ENCODE results near the gene PLG. TPM values are rescaled to one million over a fixed set of nuclear protein-coding genes. Genes with fewer than 3 reads are reported as not detected.
"Not testable (repeated sequence)": the region's sequence is repeated elsewhere in the genome, so short reads cannot be mapped to it uniquely, and the experiment has no call there.

Gene PLG
- total RNA-seq, 1 donor from 2014 or later = not detected

GRCh38 chr6:160679402-160679769 lies 22.7 kb upstream of the PLG start:
- no peak for DNase-seq (ENCODE audit: extremely low spot score in 2 of 2)
- TF ChIP-seq CTCF (IDR thresholded peaks at IDR 0.05) (no peak), POLR2A (IDR thresholded peaks at IDR 0.05) (no peak), POLR2AphosphoS5 (IDR thresholded peaks at IDR 0.05; ENCODE audit: insufficient read depth in 1 of 2, low read depth in 1 of 2) (no peak)
- intact Hi-C loops (cut with DNase I) = no loop called here
- peaks cover 7% of the 10 kb centered on the region for H3K4me1 ChIP-seq
- no peaks in the 10 kb centered on the region for H3K9me3 ChIP-seq
- H3K27me3 ChIP-seq = no peaks in the 10 kb centered on the region
- H3K27ac ChIP-seq = no peak overlapping the region
- H3K36me3 ChIP-seq = no peaks in the 10 kb centered on the region
- no peak overlapping the region for H3K4me3 ChIP-seq

GRCh38 chr6:160685101-160685761 lies 16.8 kb upstream of the PLG start:
- H3K9me3 ChIP-seq; H3K27me3 ChIP-seq; H3K36me3 ChIP-seq; intact Hi-C loops (cut with DNase I); H3K4me3 ChIP-seq; H3K27ac ChIP-seq; H3K4me1 ChIP-seq; DNase-seq (ENCODE audit: extremely low spot score in 2 of 2): not testable (repeated sequence)

GRCh38 chr6:160685762-160686450 lies 16.1 kb upstream of the PLG start:
- TF ChIP-seq POLR2AphosphoS5 (IDR thresholded peaks at IDR 0.05; ENCODE audit: insufficient read depth in 1 of 2, low read depth in 1 of 2) (no peak), CTCF (IDR thresholded peaks at IDR 0.05) (no peak), POLR2A (IDR thresholded peaks at IDR 0.05) (no peak)
- no peaks in the 10 kb centered on the region for H3K4me1 ChIP-seq
- intact Hi-C loops (cut with DNase I) = no loop called here

GRCh38 chr6:160690458-160690857 lies 11.6 kb upstream of the PLG start:
- no peaks in the 10 kb centered on the region for H3K4me1 ChIP-seq
- no peaks in the 10 kb centered on the region for H3K36me3 ChIP-seq
- H3K27me3 ChIP-seq = no peaks in the 10 kb centered on the region
- H3K27ac ChIP-seq = no peak overlapping the region
- TF ChIP-seq POLR2AphosphoS5 (IDR thresholded peaks at IDR 0.05; ENCODE audit: insufficient read depth in 1 of 2, low read depth in 1 of 2) (no peak), POLR2A (IDR thresholded peaks at IDR 0.05) (no peak), CTCF (IDR thresholded peaks at IDR 0.05) (no peak)
- no peaks in the 10 kb centered on the region for H3K9me3 ChIP-seq
- no peak for DNase-seq (ENCODE audit: extremely low spot score in 2 of 2)
- intact Hi-C loops (cut with DNase I) = no loop called here
- H3K4me3 ChIP-seq = no peak overlapping the region

More at GRCh38 chr6:160685762-160686450, 16.1 kb upstream of the PLG start:
- no peaks in the 10 kb centered on the region for H3K36me3 ChIP-seq
- H3K9me3 ChIP-seq = no peaks in the 10 kb centered on the region
- H3K4me3 ChIP-seq = no peak overlapping the region
- no peak overlapping the region for H3K27ac ChIP-seq
- DNase-seq (ENCODE audit: extremely low spot score in 2 of 2) = no peak
- H3K27me3 ChIP-seq = no peaks in the 10 kb centered on the region

GRCh38 chr6:160691617-160692016 lies 10.4 kb upstream of the PLG start:
- Histone ChIP-seq H3K4me3 (no peak overlapping the region), H3K4me1 (no peaks in the 10 kb centered on the region), H3K36me3 (no peaks in the 10 kb centered on the region), H3K27me3 (no peaks in the 10 kb centered on the region), H3K9me3 (no peaks in the 10 kb centered on the region), H3K27ac (no peak overlapping the region)
- intact Hi-C loops (cut with DNase I) = no loop called here
- TF ChIP-seq CTCF (IDR thresholded peaks at IDR 0.05) = no peak
- TF ChIP-seq POLR2AphosphoS5 (IDR thresholded peaks at IDR 0.05; ENCODE audit: insufficient read depth in 1 of 2, low read depth in 1 of 2) = no peak
- no peak for DNase-seq (ENCODE audit: extremely low spot score in 2 of 2)
